ENCODE data around the gene R3HDM1. TPM values are rescaled to one million over a fixed set of nuclear protein-coding genes. Genes with fewer than 3 reads are reported as not detected.

R3HDM1 gene
- total RNA-seq, 1 donor from 2014 or later = 25.0 TPM

Other genes with a start within 250 kb of the R3HDM1 start
- gene ZRANB3, start 266 bp upstream of the R3HDM1 start, total RNA-seq = 4.8 TPM
- 106 TPM for gene UBXN4, start 210.4 kb downstream of the R3HDM1 start, total RNA-seq